SU-DHL-6 (cell line): ENCODE data around the gene SWT1.

Experiments
- H2AFZ ChIP-seq: fragments of 200-600 bp; sonication (generic); 2 replicates; pipeline ENCODE4 v1.6.1; 2014; ENCODE audit warnings: low read depth, mild to moderate bottlenecking, moderate library complexity, mixed read lengths, antibody characterized with exemption, low read length; ENCODE audit not compliant: severe bottlenecking
- H3F3A ChIP-seq: fragments of 200-600 bp; shearing (Covaris generic); 2 replicates; pipeline ENCODE4 v1.6.0; 2016; ENCODE audit warnings: antibody characterized with exemption, mild to moderate bottlenecking; ENCODE audit not compliant: insufficient read depth
- H3K27ac ChIP-seq: fragments of 200-600 bp; sonication (generic); 2 replicates; pipeline ENCODE4 v1.5.1; 2016; ENCODE audit warnings: low read depth, mild to moderate bottlenecking, low read length, moderate library complexity, mixed read lengths
- H3K27me3 ChIP-seq: fragments of 200-600 bp; sonication (generic), shearing (Covaris generic); 2 replicates; pipeline ENCODE4 v1.6.0; 2014; ENCODE audit warnings: mild to moderate bottlenecking, low read length
- H3K36me3 ChIP-seq: fragments of 200-600 bp; sonication (generic); 2 replicates; pipeline ENCODE4 v1.6.1; 2014; ENCODE audit warnings: mild to moderate bottlenecking, low read length, mixed read lengths
- H3K4me2 ChIP-seq: fragments of 300-600, 200-600 bp; shearing (Covaris generic), sonication (generic); 2 replicates; pipeline ENCODE4 v1.6.0; 2014; ENCODE audit warnings: low read length, low read depth, mild to moderate bottlenecking; ENCODE audit not compliant: poor library complexity, severe bottlenecking
- H3K4me3 ChIP-seq: fragments of 200-600 bp; sonication (generic); 2 replicates; pipeline ENCODE4 v1.5.1; 2014; ENCODE audit warnings: antibody characterized with exemption, low read length, mild to moderate bottlenecking, mixed read lengths; ENCODE audit not compliant: insufficient read depth, poor library complexity, severe bottlenecking
- H3K79me2 ChIP-seq: fragments of 200-600 bp; sonication (generic); 2 replicates; pipeline ENCODE4 v1.6.1; 2014; ENCODE audit warnings: mild to moderate bottlenecking, low read length, moderate library complexity; ENCODE audit not compliant: insufficient read depth
- H3K9ac ChIP-seq: fragments of 200-600 bp; sonication (generic); 2 replicates; pipeline ENCODE4 v1.7.0; 2014; ENCODE audit warnings: mild to moderate bottlenecking, low read length
- H3K9me2 ChIP-seq: fragments of 200-600 bp; sonication (generic); replicated peaks from 2 replicates; pipeline ENCODE4 v1.6.1; 2014; ENCODE audit warnings: low read length; ENCODE audit not compliant: insufficient read depth
- H3K9me3 ChIP-seq: fragments of 200-600 bp; sonication (generic); 2 replicates; pipeline ENCODE4 v1.6.1; 2014; ENCODE audit warnings: low read length, mixed read lengths; ENCODE audit not compliant: insufficient read depth
- H4K20me1 ChIP-seq: fragments of 200-600 bp; sonication (generic); 2 replicates; pipeline ENCODE4 v1.6.1; 2014; ENCODE audit warnings: low read depth, mild to moderate bottlenecking, antibody characterized with exemption, low read length, moderate library complexity, mixed read lengths
- CTCF ChIP-seq: fragments of 200-600 bp; sonication (generic); IDR thresholded peaks from one replicate; pipeline ENCODE4 v1.5.1; 2017; ENCODE audit warnings: antibody characterized with exemption, mild to moderate bottlenecking, low read length, moderate library complexity; ENCODE audit not compliant: insufficient read depth, poor library complexity, severe bottlenecking
- EZH2phosphoT487 ChIP-seq: fragments of 200-600 bp; sonication (generic), shearing (Covaris generic); conservative IDR thresholded peaks from 2 replicates; pipeline ENCODE4 v1.6.1; 2018; ENCODE audit warnings: mild to moderate bottlenecking, antibody characterized with exemption, low read length, moderate library complexity, mixed read lengths

The SWT1 gene

GRCh38 chr1:185284116-185284515 is 127.1 kb downstream of the SWT1 start:
- no peak overlapping the region for H3K27ac ChIP-seq

GRCh38 chr1:185284533-185285276 is 127.7 kb downstream of the SWT1 start:
- Histone ChIP-seq H3K9me3 (no peaks in the 10 kb centered on the region), H2AFZ (no peak overlapping the region), H4K20me1 (no peaks in the 10 kb centered on the region), H3K4me3 (no peak overlapping the region), H3K27me3 (no peaks in the 10 kb centered on the region), H3K27ac (no peak overlapping the region), H3K9ac (no peak overlapping the region), H3K9me2 (no peaks in the 10 kb centered on the region), H3F3A (no peaks in the 10 kb centered on the region), H3K36me3 (no peaks in the 10 kb centered on the region), H3K4me2 (no peak overlapping the region), H3K79me2 (no peaks in the 10 kb centered on the region)
- TF ChIP-seq CTCF (no peak), EZH2phosphoT487 (no peak)

More at GRCh38 chr1:185284116-185284515, 127.1 kb downstream of the SWT1 start:
- H3K9ac ChIP-seq = no peak overlapping the region
- H3K9me3 ChIP-seq = no peaks in the 10 kb centered on the region
- H2AFZ ChIP-seq = no peak overlapping the region
- H3K4me2 ChIP-seq = no peak overlapping the region
- H3K9me2 ChIP-seq = no peaks in the 10 kb centered on the region
- no peaks in the 10 kb centered on the region for H3K27me3 ChIP-seq
- no peaks in the 10 kb centered on the region for H3F3A ChIP-seq
- H3K4me3 ChIP-seq = no peak overlapping the region
- TF ChIP-seq EZH2phosphoT487 (no peak), CTCF (no peak)
- H3K79me2 ChIP-seq = no peaks in the 10 kb centered on the region
- no peaks in the 10 kb centered on the region for H4K20me1 ChIP-seq
- H3K36me3 ChIP-seq = no peaks in the 10 kb centered on the region

DNA sequence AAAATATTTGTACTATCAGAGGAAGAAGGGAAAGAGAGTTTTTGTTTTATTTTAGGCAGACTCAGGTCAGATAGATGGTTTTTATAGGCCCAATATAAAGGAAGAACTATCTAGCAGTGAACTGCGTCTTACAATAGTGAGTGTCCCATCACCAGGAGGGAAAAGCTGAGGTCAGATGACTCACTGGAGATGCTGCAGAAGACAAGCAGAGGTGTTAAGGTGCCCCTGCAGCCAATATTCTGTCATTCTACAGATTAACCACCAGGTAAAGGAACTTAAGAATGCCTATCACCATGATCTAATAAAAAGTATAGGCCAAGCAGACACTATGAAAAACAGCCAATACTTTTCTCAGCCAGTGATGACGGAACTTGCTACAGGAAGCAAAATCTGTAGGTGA is 130.5 kb downstream of the SWT1 start:
- no peaks in the 10 kb centered on the region for H3K27me3 ChIP-seq
- no peak overlapping the region for H2AFZ ChIP-seq
- no peak overlapping the region for H3K9ac ChIP-seq
- no peak overlapping the region for H3K27ac ChIP-seq
- TF ChIP-seq CTCF (no peak), EZH2phosphoT487 (no peak)
- H3K36me3 ChIP-seq = no peaks in the 10 kb centered on the region
- H3K4me2 ChIP-seq = no peak overlapping the region
- H3K9me2 ChIP-seq = no peaks in the 10 kb centered on the region
- H3K9me3 ChIP-seq = no peaks in the 10 kb centered on the region
- H3K79me2 ChIP-seq = no peaks in the 10 kb centered on the region
- H4K20me1 ChIP-seq = no peaks in the 10 kb centered on the region
- H3F3A ChIP-seq = peaks cover 8% of the 10 kb centered on the region; the same call in 1 of the 2 replicates
- H3K4me3 ChIP-seq = no peak overlapping the region
